ENCODE measurements around the gene ZNF770. TPM values are rescaled to one million over a fixed set of nuclear protein-coding genes. Genes with fewer than 3 reads are reported as not detected.
A peak's percentile ranks its signal among the peaks of the same experiment; 100 is the strongest.

The ZNF770 gene
- total and polyA plus RNA-seq, 10 of the 15 experiments (the other 5 are each of a cell fraction or from before 2014, with no cell fraction given): 1.8 to 118 (median 26.0) TPM

DNA sequence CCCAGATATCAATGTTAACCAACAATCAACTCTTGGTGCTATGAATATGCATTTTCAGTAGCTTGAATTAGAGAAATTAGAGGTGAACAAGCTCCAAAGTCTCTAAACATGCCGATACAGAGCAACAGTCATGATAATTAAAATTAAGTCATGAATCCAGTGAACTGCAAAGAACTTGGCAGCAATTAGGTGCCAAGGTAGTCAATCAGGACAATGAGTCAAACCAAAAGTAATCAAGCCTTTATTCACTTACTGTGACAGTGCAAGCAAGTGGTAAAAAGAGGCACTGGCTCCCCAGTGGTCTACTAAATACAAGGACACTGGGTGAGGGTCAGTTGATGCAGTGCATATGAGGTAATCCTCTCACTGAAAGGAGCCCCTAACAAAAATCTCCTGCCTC, 1.8 kb downstream of the ZNF770 start:
- H3K4me2 ChIP-seq (ENCODE audit: control insufficient read depth, insufficient read depth): peak overlapping the region; percentile 95
- peaks cover 12% of the 10 kb centered on the region for H3K4me1 ChIP-seq (ENCODE audit: control insufficient read depth, insufficient read depth, low read length)
- ChIA-PET CTCF (interaction anchor here (1.1 to 9.3 kb wide), 2 partner anchors 9 to 17 kb away, joined by 3 to 81 read pairs; partner anchors contain the start of gene AQR), SMC1A (ENCODE audit: uncharacterized antibody, unreplicated experiment) (interaction anchor here (2.0 kb wide), 1 partner anchor 14 kb away, joined by 4 read pairs; no protein-coding TSS in a partner anchor), POLR2A (interaction anchor here (1.3 to 3.4 kb wide), 3 partner anchors 8 to 17 kb away, joined by 4 to 33 read pairs (median 8); partner anchors contain the start of gene AQR), RAD21 (ENCODE audit: unreplicated experiment) (interaction anchor here (2.6 kb wide), 1 partner anchor 17 kb away, joined by 10 read pairs; the partner anchor contains the start of gene AQR)
- intact Hi-C loops (cut with micrococcal nuclease; ENCODE audit: unreplicated experiment): loop anchor here (10.0 kb wide), 1 partner anchor 148 kb away; no protein-coding TSS in a partner anchor
- 3% methylated on average over 1 of the region's 1 CpG for WGBS (ENCODE audit: insufficient coverage, insufficient replicate concordance, low lambda C conversion rate, missing lambda C conversion rate)
- TF ChIP-seq BRCA1 (IDR thresholded peaks at IDR 0.05; ENCODE audit: low read depth, low read length): no peak
- peak; percentile 17 for ATAC-seq
- H3K9me3 ChIP-seq (replicated peaks; ENCODE audit: control insufficient read depth, insufficient read depth, low read length): no peaks in the 10 kb centered on the region
- peak overlapping the region; percentile 96 for H3K27ac ChIP-seq (ENCODE audit: control insufficient read depth, insufficient read depth)
- peak; percentile 23 for FAIRE-seq
- 0 out of 2 replicates have a peak, but pooled peaks cover 5% of the 10 kb centered on the region for H4K20me1 ChIP-seq (ENCODE audit: control insufficient read depth, insufficient read depth)
- DNase-seq (ENCODE audit: low read depth, low spot score): no peak
- peak overlapping the region; percentile 97 for H3K4me3 ChIP-seq
- H3K27me3 ChIP-seq (replicated peaks in 1 of 2; ENCODE audit: control insufficient read depth in 2 of 2, insufficient read depth in 2 of 2, low read length in 1 of 2): no peaks in the 10 kb centered on the region
- no TSS peak for BruUV-seq (replicated peaks)
- in situ Hi-C loops (cut with MboI): no loop called here
- peak overlapping the region; percentile 96; the same call in 1 of the 2 replicates for H3K9ac ChIP-seq (ENCODE audit: control insufficient read depth, insufficient read depth, low read length)
- H3K36me3 ChIP-seq (ENCODE audit: control insufficient read depth in 2 of 2, insufficient read depth in 2 of 2, low read length in 1 of 2): peaks cover 0 to 17% of the 10 kb centered on the region in 2 experiments; a peak in 2 of 4 replicates
- no peak overlapping the region for H2AFZ ChIP-seq (ENCODE audit: control insufficient read depth, low read depth, low read length)
- H3K79me2 ChIP-seq (ENCODE audit: control insufficient read depth, insufficient read depth, low read length): peaks cover 46% of the 10 kb centered on the region

DNA sequence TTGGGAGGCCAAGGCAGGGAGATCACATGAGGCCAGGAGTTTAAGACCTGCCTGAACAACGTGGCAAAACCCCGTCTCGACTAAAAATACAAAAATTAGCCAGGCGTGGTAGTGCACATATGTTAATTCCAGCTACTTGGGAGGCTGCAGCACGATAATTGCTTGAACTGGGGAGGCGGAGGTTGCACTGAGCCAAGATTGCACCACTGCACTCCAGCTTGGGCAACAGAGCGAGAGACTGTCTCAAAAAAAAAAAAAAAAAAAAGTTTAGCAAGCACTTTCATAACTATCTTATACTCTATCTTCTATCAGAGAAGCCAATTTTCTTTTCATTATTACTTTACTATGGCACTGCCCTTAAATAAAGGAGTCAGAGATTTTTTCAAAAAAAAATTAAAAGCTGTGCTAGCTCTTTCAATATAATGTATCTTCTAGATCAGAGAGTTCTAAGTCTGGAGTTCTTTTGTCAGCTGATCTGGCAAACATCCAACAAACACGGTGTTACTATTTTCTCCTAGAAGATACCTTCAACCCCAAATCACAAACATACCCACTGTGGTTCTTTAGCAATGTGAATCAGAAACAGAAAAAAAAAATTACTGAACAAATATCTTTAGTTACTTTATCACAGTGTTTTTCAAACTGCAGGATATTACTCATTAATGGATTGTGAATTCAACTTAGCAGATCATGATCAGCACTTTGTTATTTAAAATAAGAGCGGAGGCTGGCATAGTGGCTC, 3.0 kb downstream of the ZNF770 start:
- POLR2A ChIA-PET: interaction anchor here (0.6 to 1.3 kb wide), 4 partner anchors 8 to 555 kb away, joined by 3 to 4 read pairs (median 4); no protein-coding TSS in a partner anchor
- Histone ChIP-seq H3K79me2 (ENCODE audit: control insufficient read depth, insufficient read depth, low read length) (peaks cover 46% of the 10 kb centered on the region), H3K36me3 (ENCODE audit: control insufficient read depth in 2 of 2, insufficient read depth in 2 of 2, low read length in 1 of 2) (peaks cover 0 to 18% of the 10 kb centered on the region in 2 experiments; a peak in 2 of 4 replicates), H3K27ac (ENCODE audit: control insufficient read depth, insufficient read depth) (no peak overlapping the region; the same call in 1 of the 2 replicates), H3K4me2 (ENCODE audit: control insufficient read depth, insufficient read depth) (peak overlapping the region; percentile 44), H3K4me1 (ENCODE audit: control insufficient read depth, insufficient read depth, low read length) (peaks cover 10% of the 10 kb centered on the region), H3K27me3 (replicated peaks in 1 of 2; ENCODE audit: control insufficient read depth in 2 of 2, insufficient read depth in 2 of 2, low read length in 1 of 2) (no peaks in the 10 kb centered on the region), H3K9ac (ENCODE audit: control insufficient read depth, insufficient read depth, low read length) (no peak overlapping the region; the same call in 1 of the 2 replicates), H3K9me3 (replicated peaks; ENCODE audit: control insufficient read depth, insufficient read depth, low read length) (no peaks in the 10 kb centered on the region), H3K4me3 (peak overlapping the region; percentile 68), H2AFZ (ENCODE audit: control insufficient read depth, low read depth, low read length) (no peak overlapping the region), H4K20me1 (ENCODE audit: control insufficient read depth, insufficient read depth) (0 out of 2 replicates have a peak, but pooled peaks cover 5% of the 10 kb centered on the region)
- BruUV-seq (replicated peaks): no TSS peak
- ATAC-seq (no peak), FAIRE-seq (no peak), DNase-seq (ENCODE audit: low read depth, low spot score) (no peak)
- SMC1A ChIA-PET (ENCODE audit: uncharacterized antibody, unreplicated experiment): interaction anchor here (0.6 to 1.1 kb wide), 2 partner anchors 10 to 15 kb away, joined by 3 read pairs; no protein-coding TSS in a partner anchor
- 30% methylated on average over 9 of the region's 9 CpGs for WGBS (ENCODE audit: insufficient coverage, insufficient replicate concordance, low lambda C conversion rate, missing lambda C conversion rate)
- TF ChIP-seq, protein P1, sequence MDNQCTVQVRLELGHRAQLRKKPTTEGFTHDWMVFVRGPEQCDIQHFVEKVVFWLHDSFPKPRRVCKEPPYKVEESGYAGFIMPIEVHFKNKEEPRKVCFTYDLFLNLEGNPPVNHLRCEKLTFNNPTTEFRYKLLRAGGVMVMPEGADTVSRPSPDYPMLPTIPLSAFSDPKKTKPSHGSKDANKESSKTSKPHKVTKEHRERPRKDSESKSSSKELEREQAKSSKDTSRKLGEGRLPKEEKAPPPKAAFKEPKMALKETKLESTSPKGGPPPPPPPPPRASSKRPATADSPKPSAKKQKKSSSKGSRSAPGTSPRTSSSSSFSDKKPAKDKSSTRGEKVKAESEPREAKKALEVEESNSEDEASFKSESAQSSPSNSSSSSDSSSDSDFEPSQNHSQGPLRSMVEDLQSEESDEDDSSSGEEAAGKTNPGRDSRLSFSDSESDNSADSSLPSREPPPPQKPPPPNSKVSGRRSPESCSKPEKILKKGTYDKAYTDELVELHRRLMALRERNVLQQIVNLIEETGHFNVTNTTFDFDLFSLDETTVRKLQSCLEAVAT (IDR thresholded peaks at IDR 0.05): no peak
- TF ChIP-seq IRF4 (IDR thresholded peaks at IDR 0.05; ENCODE audit: low read depth, low read length) (no peak), MEF2A (IDR thresholded peaks at IDR 0.05; ENCODE audit: insufficient read depth, low read depth, low read length) (no peak), RAD51 (IDR thresholded peaks at IDR 0.05) (0 out of 2 replicates have a peak, but pooled peaks have one; percentile 29), NR2F1 (conservative IDR thresholded peaks at IDR 0.05) (no peak)
- RAD21 ChIA-PET (ENCODE audit: unreplicated experiment): interaction anchor here (2.6 kb wide), 1 partner anchor 15 kb away, joined by 10 read pairs; the partner anchor contains the start of gene AQR
- intact Hi-C loops (cut with micrococcal nuclease; ENCODE audit: unreplicated experiment): loop anchor here (10.0 kb wide), 1 partner anchor 150 kb away; no protein-coding TSS in a partner anchor
- in situ Hi-C loops (cut with MboI): no loop called here
- CTCF ChIA-PET: interaction anchor here (1.7 to 9.3 kb wide), 3 partner anchors 9 to 15 kb away, joined by 7 to 81 read pairs (median 8); partner anchors contain the start of gene AQR

Measured in GM12878 (cell line).